GM12874 (cell line): ENCODE results near the gene TBX18.

Experiments
- CTCF ChIP-seq: IDR thresholded peaks from 2 replicates; pipeline ENCODE4 v1.5.1; 2011; ENCODE audit warnings: low read depth, mild to moderate bottlenecking, control low read depth, low read length, moderate library complexity; ENCODE audit not compliant: insufficient read depth

Gene TBX18

GRCh38 chr6:84798257-84798656 lies 33.9 kb upstream of the TBX18 start:
- no peak for TF ChIP-seq CTCF

- no peak for TF ChIP-seq CTCF
Observed at GRCh38 chr6:84796343-84796742, 31.9 kb upstream of the TBX18 start.

GRCh38 chr6:84791927-84792326 lies 27.5 kb upstream of the TBX18 start:
- TF ChIP-seq CTCF: no peak

GRCh38 chr6:84791233-84791632 lies 26.8 kb upstream of the TBX18 start:
- no peak for TF ChIP-seq CTCF

GRCh38 chr6:84789170-84789569 lies 24.8 kb upstream of the TBX18 start:
- no peak for TF ChIP-seq CTCF

GRCh38 chr6:84788689-84789088 lies 24.3 kb upstream of the TBX18 start:
- no peak for TF ChIP-seq CTCF

GRCh38 chr6:84785671-84786070 lies 21.3 kb upstream of the TBX18 start:
- TF ChIP-seq CTCF: no peak

GRCh38 chr6:84779917-84780316 lies 15.5 kb upstream of the TBX18 start:
- TF ChIP-seq CTCF: no peak
